ENCODE data around the gene KIAA0930. TPM values are rescaled to one million over a fixed set of nuclear protein-coding genes. Genes with fewer than 3 reads are reported as not detected.

The KIAA0930 gene
- total and polyA plus RNA-seq, 7 donors = 13.2 to 51.1 (median 23.4) TPM

DNA sequence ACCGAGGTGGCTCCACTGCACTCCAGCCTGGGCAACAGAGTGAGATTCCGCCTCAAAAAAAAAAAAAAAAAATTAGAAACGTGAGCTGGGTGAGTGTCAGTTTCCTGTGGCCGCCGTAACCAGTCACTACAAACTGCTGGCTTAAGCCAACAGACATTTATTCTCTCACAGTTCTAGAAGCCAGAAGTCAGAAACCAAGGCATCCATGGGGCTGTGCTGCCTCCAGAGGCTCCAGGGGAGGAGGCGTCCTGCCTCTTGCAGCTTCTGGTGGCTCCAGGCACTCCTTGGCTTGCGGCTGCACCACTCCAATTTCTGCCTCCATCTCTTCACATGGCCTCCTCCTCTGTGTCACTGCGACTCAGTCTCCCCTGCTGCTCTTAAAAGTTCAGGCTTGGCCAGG lies 11.1 kb upstream of the KIAA0930 start:
- H3K4me1 ChIP-seq = no peaks in the 10 kb centered on the region
- ATAC-seq (no peak), DNase-seq (no peak)
- TF ChIP-seq, protein P1, sequence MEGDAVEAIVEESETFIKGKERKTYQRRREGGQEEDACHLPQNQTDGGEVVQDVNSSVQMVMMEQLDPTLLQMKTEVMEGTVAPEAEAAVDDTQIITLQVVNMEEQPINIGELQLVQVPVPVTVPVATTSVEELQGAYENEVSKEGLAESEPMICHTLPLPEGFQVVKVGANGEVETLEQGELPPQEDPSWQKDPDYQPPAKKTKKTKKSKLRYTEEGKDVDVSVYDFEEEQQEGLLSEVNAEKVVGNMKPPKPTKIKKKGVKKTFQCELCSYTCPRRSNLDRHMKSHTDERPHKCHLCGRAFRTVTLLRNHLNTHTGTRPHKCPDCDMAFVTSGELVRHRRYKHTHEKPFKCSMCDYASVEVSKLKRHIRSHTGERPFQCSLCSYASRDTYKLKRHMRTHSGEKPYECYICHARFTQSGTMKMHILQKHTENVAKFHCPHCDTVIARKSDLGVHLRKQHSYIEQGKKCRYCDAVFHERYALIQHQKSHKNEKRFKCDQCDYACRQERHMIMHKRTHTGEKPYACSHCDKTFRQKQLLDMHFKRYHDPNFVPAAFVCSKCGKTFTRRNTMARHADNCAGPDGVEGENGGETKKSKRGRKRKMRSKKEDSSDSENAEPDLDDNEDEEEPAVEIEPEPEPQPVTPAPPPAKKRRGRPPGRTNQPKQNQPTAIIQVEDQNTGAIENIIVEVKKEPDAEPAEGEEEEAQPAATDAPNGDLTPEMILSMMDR (IDR thresholded peaks at IDR 0.05) = no peak
- intact Hi-C loops (cut with DNase I) = no loop called here
- no peaks in the 10 kb centered on the region for H3K9me3 ChIP-seq
- 57 to 66% (median 65%) methylated on average over 8 of the region's 8 CpGs for WGBS, 3 donors
- H3K27ac ChIP-seq = no peak overlapping the region
- no peak overlapping the region for H3K4me3 ChIP-seq
- H3K36me3 ChIP-seq (ENCODE audit: insufficient read depth in 1 of 2, low read depth in 1 of 2) = no peaks in the 10 kb centered on the region
- H3K27me3 ChIP-seq (ENCODE audit: insufficient read depth in 3 of 3, low read length in 2 of 3) = no peaks in the 10 kb centered on the region

DNA sequence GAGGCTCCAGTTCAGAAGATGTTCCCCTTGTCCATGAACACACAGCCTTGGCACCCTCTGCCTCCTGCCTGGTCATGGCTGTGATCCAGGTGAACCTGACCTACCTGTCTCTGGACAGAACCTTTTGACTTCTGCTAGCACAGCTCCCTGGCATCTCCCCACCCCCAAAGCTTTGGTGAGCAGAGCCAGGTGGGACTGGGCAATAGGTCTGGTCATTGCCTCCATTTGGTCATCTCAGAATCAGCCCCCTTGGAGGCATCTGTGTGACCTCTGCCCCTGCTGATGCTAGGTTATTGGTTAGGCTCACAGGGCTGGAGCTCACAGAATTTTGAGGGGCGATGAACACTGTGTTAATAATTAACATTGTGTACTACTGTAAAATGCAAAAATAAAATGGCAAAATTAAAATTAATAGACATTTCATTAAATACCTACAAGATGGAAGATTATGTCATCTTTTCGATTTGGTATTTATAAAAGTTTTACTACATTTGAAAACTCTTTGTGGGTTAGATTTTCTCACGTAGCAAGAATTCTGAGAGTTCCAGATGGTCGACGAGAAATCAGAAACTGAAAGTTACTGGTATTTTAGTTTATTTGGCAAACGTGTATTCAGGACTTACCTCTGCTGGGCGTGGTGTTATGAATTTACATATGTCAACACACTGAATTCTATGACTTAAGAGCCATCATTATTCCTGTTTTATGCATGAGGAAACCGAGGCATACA lies 8.3 kb upstream of the KIAA0930 start:
- ATAC-seq (no peak), DNase-seq (no peak)
- Histone ChIP-seq H3K36me3 (ENCODE audit: insufficient read depth in 1 of 2, low read depth in 1 of 2) (no peaks in the 10 kb centered on the region), H3K4me1 (no peaks in the 10 kb centered on the region), H3K4me3 (no peak overlapping the region), H3K27ac (no peak overlapping the region), H3K9me3 (no peaks in the 10 kb centered on the region), H3K27me3 (ENCODE audit: insufficient read depth in 3 of 3, low read length in 2 of 3) (no peaks in the 10 kb centered on the region)
- TF ChIP-seq, protein P1 (IDR thresholded peaks at IDR 0.05) = no peak
- intact Hi-C loops (cut with DNase I) = no loop called here
- 68 to 77% (median 73%) methylated on average over 8 of the region's 8 CpGs for WGBS, 3 donors

DNA sequence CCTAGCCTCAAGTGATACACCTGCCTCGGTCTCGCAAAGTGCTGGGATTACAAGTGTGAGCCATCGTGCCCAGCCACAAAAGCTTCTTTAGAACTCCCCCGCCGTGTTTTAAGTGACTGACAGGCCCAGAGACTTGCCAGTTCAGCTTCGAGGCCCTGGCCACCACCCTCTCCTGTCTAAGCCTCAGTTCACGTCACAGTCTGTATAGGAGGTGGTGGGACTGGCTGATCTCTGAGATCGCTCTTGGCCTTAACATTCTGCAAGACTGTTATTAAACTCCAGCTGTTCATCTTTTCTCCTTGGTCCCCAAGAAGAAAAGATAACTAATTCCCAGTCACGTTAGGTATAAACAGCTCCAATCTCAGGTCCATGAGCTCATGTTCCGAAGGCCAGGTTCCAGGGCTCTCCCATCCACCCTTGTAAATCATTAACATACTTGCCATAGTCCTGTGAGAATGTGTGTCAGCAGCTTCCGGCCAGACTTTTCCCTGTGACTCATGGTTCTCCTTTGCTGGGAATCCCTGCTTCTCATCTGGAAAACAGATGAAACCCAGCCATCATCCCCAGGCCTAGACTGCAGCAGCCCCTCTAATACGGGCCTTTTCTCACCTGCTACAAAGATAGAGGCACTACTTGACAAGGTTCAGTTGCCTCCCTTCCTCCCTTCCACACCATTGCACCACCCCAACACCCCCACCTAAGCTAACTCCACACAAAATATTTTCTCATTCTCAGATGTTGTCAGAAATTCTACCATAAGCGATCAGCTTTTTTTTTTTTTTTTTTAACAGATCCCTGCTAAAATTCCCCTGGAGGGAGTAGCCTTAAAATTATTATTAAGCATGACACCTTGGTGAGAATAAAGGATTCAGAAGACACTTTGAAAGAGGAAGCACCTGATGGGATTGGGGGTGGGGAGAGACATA lies 5.6 kb upstream of the KIAA0930 start:
- 62 to 65% (median 63%) methylated on average over 13 of the region's 13 CpGs for WGBS, 3 donors
- ATAC-seq = peak; percentile 29 to 43 (median 33)
- no peak overlapping the region for H3K27ac ChIP-seq
- TF ChIP-seq, protein P1 (IDR thresholded peaks at IDR 0.05) = no peak
- no peaks in the 10 kb centered on the region for H3K9me3 ChIP-seq
- H3K4me1 ChIP-seq = no peaks in the 10 kb centered on the region
- intact Hi-C loops (cut with DNase I) = no loop called here
- DNase-seq = peak; percentile 41 to 48
- H3K36me3 ChIP-seq (ENCODE audit: insufficient read depth in 1 of 2, low read depth in 1 of 2) = no peaks in the 10 kb centered on the region
- H3K4me3 ChIP-seq = no peak overlapping the region
- H3K27me3 ChIP-seq (ENCODE audit: insufficient read depth in 3 of 3, low read length in 2 of 3) = no peaks in the 10 kb centered on the region

DNA sequence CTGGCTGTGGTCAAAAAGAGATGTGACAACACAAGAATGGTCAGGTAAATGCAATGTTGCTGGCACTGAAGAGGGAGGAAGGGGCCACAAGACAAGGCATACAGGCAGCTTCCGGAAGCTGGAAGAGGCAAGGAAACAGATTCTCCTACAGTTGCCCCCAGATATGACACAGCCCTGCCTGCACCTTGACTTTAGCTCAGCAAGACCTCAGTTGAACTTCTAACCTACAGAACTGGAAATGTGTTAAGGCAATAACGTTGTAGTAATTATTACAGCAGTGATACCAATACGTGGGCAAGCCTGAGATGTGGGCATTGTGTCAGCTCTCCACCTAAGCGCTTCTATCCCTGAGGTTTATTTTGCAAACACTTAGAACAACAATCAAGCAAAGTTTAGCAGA lies 4.2 kb upstream of the KIAA0930 start:
- no peaks in the 10 kb centered on the region for H3K9me3 ChIP-seq
- H3K27ac ChIP-seq = no peak overlapping the region
- H3K36me3 ChIP-seq (ENCODE audit: insufficient read depth in 1 of 2, low read depth in 1 of 2) = no peaks in the 10 kb centered on the region
- ATAC-seq (no peak), DNase-seq (no peak)
- no peaks in the 10 kb centered on the region for H3K4me1 ChIP-seq
- intact Hi-C loops (cut with DNase I) = no loop called here
- TF ChIP-seq, protein P1 (IDR thresholded peaks at IDR 0.05) = no peak
- no peak overlapping the region for H3K4me3 ChIP-seq
- WGBS, 3 donors = 81 to 85% (median 81%) methylated on average over 4 of the region's 4 CpGs
- no peaks in the 10 kb centered on the region for H3K27me3 ChIP-seq (ENCODE audit: insufficient read depth in 3 of 3, low read length in 2 of 3)

All from psoas muscle (tissue), 8 donors.